ENCODE results near the gene SH3PXD2A. TPM values are rescaled to one million over a fixed set of nuclear protein-coding genes. Genes with fewer than 3 reads are reported as not detected.

The SH3PXD2A gene
- total and polyA plus RNA-seq, 9 of the 15 experiments (the other 6 are each of a cell fraction or from before 2014, with no cell fraction given) = 0.41 to 9.3 (median 2.5) TPM

- TF ChIP-seq ZNF318 (IDR thresholded peaks at IDR 0.05; ENCODE audit: borderline replicate concordance in 1 of 2, low read depth in 1 of 2) = no peak
- TF ChIP-seq CREB1 (IDR thresholded peaks at IDR 0.05) = no peak
- TF ChIP-seq CREB1 (CRISPR knock-in tag; IDR thresholded peaks at IDR 0.05) = no peak
- TF ChIP-seq ZNF785 (CRISPR knock-in tag; IDR thresholded peaks at IDR 0.05) = no peak
- TF ChIP-seq MCM7 (IDR thresholded peaks at IDR 0.05) = no peak
Measured at GRCh38 chr10:103547391-103547946, 307.9 kb downstream of the SH3PXD2A start (continued).

Data from K562 (cell line).